Ishikawa (cell line): ENCODE data around the gene AQP12A.

Experiments
- CEBPB ChIP-seq: IDR thresholded peaks from 2 replicates; pipeline ENCODE4 v1.6.1; 2012
- CREB1 ChIP-seq: IDR thresholded peaks from 2 replicates; pipeline ENCODE4 v1.6.1; 2012; ENCODE audit warnings: low read depth
- EGR1 ChIP-seq: IDR thresholded peaks from 2 replicates; pipeline ENCODE4 v1.6.1; 2012
- EP300 ChIP-seq: IDR thresholded peaks from 2 replicates; pipeline ENCODE4 v1.6.1; 2012; ENCODE audit warnings: borderline replicate concordance
- FOXM1 ChIP-seq: IDR thresholded peaks from 2 replicates; pipeline ENCODE4 v1.6.1; 2012; ENCODE audit warnings: low read depth, borderline replicate concordance
- MAX ChIP-seq: IDR thresholded peaks from 2 replicates; pipeline ENCODE4 v1.6.1; 2012
- RAD21 ChIP-seq: IDR thresholded peaks from 2 replicates; pipeline ENCODE4 v1.6.1; 2012; ENCODE audit warnings: low read depth
- REST ChIP-seq: IDR thresholded peaks from 2 replicates; pipeline ENCODE4 v1.6.1; 2012; ENCODE audit warnings: low read depth, mild to moderate bottlenecking
- TAF1 ChIP-seq: IDR thresholded peaks from 2 replicates; pipeline ENCODE4 v1.6.1; 2012; ENCODE audit warnings: low read depth, mild to moderate bottlenecking
- TCF12 ChIP-seq: IDR thresholded peaks from 2 replicates; pipeline ENCODE4 v1.6.1; 2012; ENCODE audit warnings: low read depth
- TEAD4 ChIP-seq: IDR thresholded peaks from 2 replicates; pipeline ENCODE4 v1.6.1; 2012
- USF1 ChIP-seq: IDR thresholded peaks from 2 replicates; pipeline ENCODE4 v1.6.1; 2012
- YY1 ChIP-seq: IDR thresholded peaks from 2 replicates; pipeline ENCODE4 v1.6.1; 2012; ENCODE audit warnings: low read depth
- ZBTB7A ChIP-seq: IDR thresholded peaks from 2 replicates; pipeline ENCODE4 v1.6.1; 2012; ENCODE audit warnings: low read depth

The AQP12A gene

GRCh38 chr2:240711701-240712100 is 20.0 kb downstream of the AQP12A start:
- TF ChIP-seq REST = no peak
- no peak for TF ChIP-seq TCF12
- no peak for TF ChIP-seq EGR1
- no peak for TF ChIP-seq TEAD4
- no peak for TF ChIP-seq CREB1
- TF ChIP-seq YY1 = no peak
- TF ChIP-seq TAF1 = no peak
- TF ChIP-seq ZBTB7A = no peak
- no peak for TF ChIP-seq MAX
- TF ChIP-seq FOXM1 = no peak

- TF ChIP-seq RAD21 = no peak
- no peak for TF ChIP-seq FOXM1
- no peak for TF ChIP-seq USF1
- no peak for TF ChIP-seq MAX
- TF ChIP-seq CREB1 = no peak
- no peak for TF ChIP-seq YY1
- no peak for TF ChIP-seq EGR1
- no peak for TF ChIP-seq REST
- TF ChIP-seq TCF12 = no peak
- no peak for TF ChIP-seq TEAD4
- no peak for TF ChIP-seq CEBPB
- TF ChIP-seq TAF1 = no peak
Measured at GRCh38 chr2:240712121-240712520, 20.5 kb downstream of the AQP12A start.

GRCh38 chr2:240713071-240713927 is 21.6 kb downstream of the AQP12A start:
- TF ChIP-seq YY1 (no peak), EGR1 (no peak), TEAD4 (no peak), TAF1 (no peak), CEBPB (no peak), RAD21 (no peak), EP300 (no peak), TCF12 (no peak), REST (no peak)

GRCh38 chr2:240713928-240714746 is 22.5 kb downstream of the AQP12A start:
- no peak for TF ChIP-seq ZBTB7A
- no peak for TF ChIP-seq EGR1
- no peak for TF ChIP-seq EP300
- TF ChIP-seq RAD21 = no peak
- TF ChIP-seq CEBPB = no peak
- TF ChIP-seq CREB1 = no peak
- TF ChIP-seq FOXM1 = no peak
- TF ChIP-seq USF1 = no peak
- no peak for TF ChIP-seq TAF1
- TF ChIP-seq TEAD4 = no peak
